ENCODE results near the gene TYW1B. TPM values are rescaled to one million over a fixed set of nuclear protein-coding genes. Genes with fewer than 3 reads are reported as not detected.
"Not testable (repeated sequence)": the region's sequence is repeated elsewhere in the genome, so short reads cannot be mapped to it uniquely, and the experiment has no call there.

TYW1B gene
- total and polyA plus RNA-seq, 3 experiments from 2014 or later: 1.5 to 5.1 (median 4.7) TPM

GRCh38 chr7:72538856-72539255 lies 289.1 kb downstream of the TYW1B start:
- Mint-ChIP-seq H3K4me1 (no peaks in the 10 kb centered on the region), H3K4me3 (no peak overlapping the region), H3K27ac (no peak overlapping the region), H3K9me3 (peaks cover 0 to 5% (median 0%) of the 10 kb centered on the region in 5 donors), H3K36me3 (no peaks in the 10 kb centered on the region), H3K27me3 (peaks cover 0 to 2% of the 10 kb centered on the region in 2 donors)
- H3K36me3 ChIP-seq (ENCODE audit: insufficient read depth, low read length): no peaks in the 10 kb centered on the region
- no peaks in the 10 kb centered on the region for H3K9me3 ChIP-seq (ENCODE audit: low read length)
- POLR2A ChIA-PET: no interaction called here
- H3K27ac ChIP-seq (ENCODE audit: low read depth, low read length): no peak overlapping the region
- no peaks in the 10 kb centered on the region for H3K4me1 ChIP-seq (ENCODE audit: insufficient read depth, low read length)
- CTCF ChIA-PET: no interaction called here
- no peak overlapping the region for H3K4me3 ChIP-seq (ENCODE audit: low read length)
- DNase-seq: no peak
- H3K27me3 ChIP-seq (ENCODE audit: insufficient read depth, low read length, poor library complexity, severe bottlenecking): no peaks in the 10 kb centered on the region

GRCh38 chr7:72538147-72538546 lies 289.9 kb downstream of the TYW1B start:
- Mint-ChIP-seq H3K27ac (no peak overlapping the region), H3K4me1 (no peaks in the 10 kb centered on the region), H3K27me3 (peaks cover 0 to 2% of the 10 kb centered on the region in 2 donors), H3K4me3 (no peak overlapping the region), H3K36me3 (no peaks in the 10 kb centered on the region), H3K9me3 (peaks cover 0 to 5% (median 0%) of the 10 kb centered on the region in 5 donors)
- H3K4me3 ChIP-seq (ENCODE audit: low read length): no peak overlapping the region
- H3K36me3 ChIP-seq (ENCODE audit: insufficient read depth, low read length): no peaks in the 10 kb centered on the region
- ChIA-PET POLR2A (no interaction called here), CTCF (no interaction called here)
- H3K27me3 ChIP-seq (ENCODE audit: insufficient read depth, low read length, poor library complexity, severe bottlenecking): no peaks in the 10 kb centered on the region
- no peaks in the 10 kb centered on the region for H3K9me3 ChIP-seq (ENCODE audit: low read length)
- no peaks in the 10 kb centered on the region for H3K4me1 ChIP-seq (ENCODE audit: insufficient read depth, low read length)
- DNase-seq: no peak
- no peak overlapping the region for H3K27ac ChIP-seq (ENCODE audit: low read depth, low read length)

GRCh38 chr7:72536038-72536437 lies 292.0 kb downstream of the TYW1B start:
- H3K27ac Mint-ChIP-seq; H3K9me3 ChIP-seq (ENCODE audit: low read length); H3K4me1 Mint-ChIP-seq; H3K4me3 ChIP-seq (ENCODE audit: low read length); H3K4me1 ChIP-seq (ENCODE audit: insufficient read depth, low read length); H3K27me3 ChIP-seq (ENCODE audit: insufficient read depth, low read length, poor library complexity, severe bottlenecking); H3K36me3 ChIP-seq (ENCODE audit: insufficient read depth, low read length); CTCF ChIA-PET; H3K4me3 Mint-ChIP-seq; POLR2A ChIA-PET; H3K36me3 Mint-ChIP-seq; H3K27ac ChIP-seq (ENCODE audit: low read depth, low read length); H3K9me3 Mint-ChIP-seq; DNase-seq; H3K27me3 Mint-ChIP-seq: not testable (repeated sequence)

- H3K4me3 Mint-ChIP-seq; H3K4me1 Mint-ChIP-seq; H3K9me3 ChIP-seq (ENCODE audit: low read length); H3K27me3 ChIP-seq (ENCODE audit: insufficient read depth, low read length, poor library complexity, severe bottlenecking); H3K9me3 Mint-ChIP-seq; DNase-seq; H3K27ac Mint-ChIP-seq; H3K4me1 ChIP-seq (ENCODE audit: insufficient read depth, low read length); H3K27ac ChIP-seq (ENCODE audit: low read depth, low read length); H3K27me3 Mint-ChIP-seq; H3K36me3 Mint-ChIP-seq; H3K36me3 ChIP-seq (ENCODE audit: insufficient read depth, low read length); POLR2A ChIA-PET; H3K4me3 ChIP-seq (ENCODE audit: low read length); CTCF ChIA-PET: not testable (repeated sequence)
Observed at GRCh38 chr7:72531048-72531447, 297.0 kb downstream of the TYW1B start.

Other genes with a start within 250 kb of the TYW1B start
- 10 to 100 TPM; 65.7 to 68.7 TPM for gene POM121, start 96.9 kb upstream of the TYW1B start, total RNA-seq
- gene POM121, start 96.9 kb upstream of the TYW1B start, polyA plus RNA-seq: 18.7 TPM
- under 1 TPM; 0.63 to 0.64 TPM for gene TRIM74, start 141.3 kb upstream of the TYW1B start, total RNA-seq
- not detected for gene TRIM74, start 141.3 kb upstream of the TYW1B start, polyA plus RNA-seq
- not detected for gene SPDYE8, start 201.6 kb upstream of the TYW1B start, total RNA-seq
- gene SPDYE8, start 201.6 kb upstream of the TYW1B start, polyA plus RNA-seq: 0.16 TPM
- gene SPDYE11, start 229.7 kb upstream of the TYW1B start, total RNA-seq: not detected
- 0.16 TPM for gene SPDYE11, start 229.7 kb upstream of the TYW1B start, polyA plus RNA-seq